ENCODE results near the gene SLC29A2.
"Not testable (repeated sequence)": the region's sequence is repeated elsewhere in the genome, so short reads cannot be mapped to it uniquely, and the experiment has no call there.

Gene SLC29A2

GRCh38 chr11:66322732-66323427, 48.7 kb downstream of the SLC29A2 start:
- Histone ChIP-seq H3K4me3 (no peak overlapping the region), H3K27ac (no peak overlapping the region), H3K36me3 (no peaks in the 10 kb centered on the region), H3K4me1 (peaks cover 0 to 24% (median 13%) of the 10 kb centered on the region in 4 donors), H3K9me3 (no peaks in the 10 kb centered on the region), H3K27me3 (peaks cover 0 to 7% of the 10 kb centered on the region in 2 donors)
- intact Hi-C loops (cut with DNase I; ENCODE audit: low total_unique reads): no loop called here
- no peak for TF ChIP-seq CTCF (IDR thresholded peaks at IDR 0.05)
- peak; percentile 77 to 81 for DNase-seq

GRCh38 chr11:66321606-66322005, 50.0 kb downstream of the SLC29A2 start:
- Histone ChIP-seq H3K27ac (no peak overlapping the region), H3K9me3 (no peaks in the 10 kb centered on the region), H3K4me1 (peaks cover 0 to 30% (median 21%) of the 10 kb centered on the region in 4 donors), H3K36me3 (no peaks in the 10 kb centered on the region), H3K27me3 (peaks cover 0 to 19% of the 10 kb centered on the region in 2 donors), H3K4me3 (no peak overlapping the region)
- intact Hi-C loops (cut with DNase I; ENCODE audit: low total_unique reads): no loop called here
- no peak for TF ChIP-seq CTCF (IDR thresholded peaks at IDR 0.05)
- DNase-seq: no peak

GRCh38 chr11:66320748-66321147, 50.8 kb downstream of the SLC29A2 start:
- intact Hi-C loops (cut with DNase I; ENCODE audit: low total_unique reads); DNase-seq; H3K27ac ChIP-seq; H3K36me3 ChIP-seq; H3K9me3 ChIP-seq; H3K4me3 ChIP-seq: not testable (repeated sequence)
- peaks cover 0 to 32% (median 24%) of the 10 kb centered on the region in 4 donors for H3K4me1 ChIP-seq
- peaks cover 0 to 27% of the 10 kb centered on the region in 2 donors for H3K27me3 ChIP-seq

- H3K4me3 ChIP-seq; H3K9me3 ChIP-seq; DNase-seq; H3K27ac ChIP-seq; H3K36me3 ChIP-seq; intact Hi-C loops (cut with DNase I; ENCODE audit: low total_unique reads): not testable (repeated sequence)
- Histone ChIP-seq H3K4me1 (peaks cover 0 to 35% (median 24%) of the 10 kb centered on the region in 4 donors), H3K27me3 (peaks cover 0 to 32% of the 10 kb centered on the region in 2 donors)
Measured at GRCh38 chr11:66320289-66320688, 51.3 kb downstream of the SLC29A2 start.

- intact Hi-C loops (cut with DNase I; ENCODE audit: low total_unique reads): no loop called here
- Histone ChIP-seq H3K9me3 (no peaks in the 10 kb centered on the region), H3K36me3 (no peaks in the 10 kb centered on the region), H3K27ac (no peak overlapping the region), H3K4me1 (peaks cover 0 to 36% (median 24%) of the 10 kb centered on the region in 4 donors), H3K27me3 (peaks cover 0 to 46% of the 10 kb centered on the region in 2 donors), H3K4me3 (no peak overlapping the region)
- no peak for DNase-seq
- no peak for TF ChIP-seq CTCF (IDR thresholded peaks at IDR 0.05)
Measured at GRCh38 chr11:66318600-66318970, 53.0 kb downstream of the SLC29A2 start.

- peak in 1 of 2 donors; percentile 65 for DNase-seq
- Histone ChIP-seq H3K9me3 (no peaks in the 10 kb centered on the region), H3K27me3 (peaks cover 0 to 47% of the 10 kb centered on the region in 2 donors), H3K4me3 (peak overlapping the region in 1 of 2 donors; percentile 59), H3K36me3 (no peaks in the 10 kb centered on the region), H3K27ac (no peak overlapping the region), H3K4me1 (peaks cover 0 to 43% (median 29%) of the 10 kb centered on the region in 4 donors)
- intact Hi-C loops (cut with DNase I; ENCODE audit: low total_unique reads): no loop called here
- TF ChIP-seq CTCF (IDR thresholded peaks at IDR 0.05): no peak
Measured at GRCh38 chr11:66317723-66318599, 53.6 kb downstream of the SLC29A2 start.

Measured in tibial artery (tissue), 4 donors.